Astrocyte of the spinal cord (primary cell): ENCODE data around the gene PALLD.

Experiments used
- DNase-seq: peaks from one replicate; pipeline ENCODE4 v3.0.0; 2011; ENCODE audit warnings: low read depth, low spot score
- H3K4me3 ChIP-seq: 2 replicates; pipeline ENCODE4 v1.5.1; 2011; ENCODE audit warnings: low read depth, mild to moderate bottlenecking, low read length, moderate library complexity
- in situ Hi-C: cut with HindIII; loops from 2 replicates; pipeline ENCODE4 v1.10.0; 2017; ENCODE audit warnings: low sequenced_read_pairs
- TF ChIP-seq, protein P1 (sequence below): IDR thresholded peaks from 2 replicates; pipeline ENCODE4 v1.5.1; 2012; ENCODE audit warnings: low read depth, mild to moderate bottlenecking, low read length, inconsistent platforms

The PALLD gene

DNA sequence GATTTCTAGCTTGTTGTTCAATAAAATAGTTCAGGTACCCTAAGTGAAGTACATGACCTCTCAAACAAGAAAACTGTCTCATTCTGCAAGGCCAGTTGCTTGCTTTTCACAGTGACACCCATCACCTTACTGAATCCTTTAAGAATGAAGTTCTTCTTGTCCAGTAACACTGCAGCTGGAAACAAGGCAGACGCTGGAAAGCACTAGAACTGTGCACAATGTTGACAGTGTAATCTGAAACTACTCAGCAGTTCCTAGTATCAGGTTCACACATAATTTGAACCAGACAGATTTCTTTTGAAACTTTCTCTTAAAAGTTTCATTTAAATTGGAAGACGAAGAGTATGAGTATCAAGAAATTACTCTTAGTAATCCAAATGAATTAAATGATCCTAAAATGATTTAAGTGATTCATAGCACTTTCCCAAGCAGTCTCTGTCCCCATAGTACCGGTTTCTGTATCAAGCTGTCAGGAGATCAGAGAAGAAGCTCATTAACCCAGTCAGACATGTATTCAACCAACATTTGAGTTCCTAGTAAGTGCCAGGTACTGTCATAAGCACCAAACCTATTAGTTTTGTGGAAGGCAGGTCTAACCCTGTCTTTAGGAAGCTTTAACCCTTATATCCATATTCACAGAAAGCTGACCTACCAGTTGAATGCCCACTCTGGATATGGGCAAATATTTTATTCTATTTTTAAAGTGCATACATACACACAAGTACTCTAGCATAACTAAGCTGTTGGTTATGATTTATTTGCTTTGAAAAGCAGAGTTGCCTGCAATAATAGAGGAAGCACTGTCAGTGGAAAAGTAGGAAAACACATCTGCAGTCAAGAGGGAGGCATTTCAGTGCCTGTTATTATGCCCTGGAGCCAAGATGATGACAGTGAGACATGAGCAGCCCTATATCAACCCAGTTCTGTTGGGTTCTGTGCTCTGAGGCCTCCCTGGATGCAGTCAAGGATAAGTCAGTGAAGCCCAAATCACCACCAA, 63.6 kb downstream of the PALLD start:
- TF ChIP-seq, protein P1, sequence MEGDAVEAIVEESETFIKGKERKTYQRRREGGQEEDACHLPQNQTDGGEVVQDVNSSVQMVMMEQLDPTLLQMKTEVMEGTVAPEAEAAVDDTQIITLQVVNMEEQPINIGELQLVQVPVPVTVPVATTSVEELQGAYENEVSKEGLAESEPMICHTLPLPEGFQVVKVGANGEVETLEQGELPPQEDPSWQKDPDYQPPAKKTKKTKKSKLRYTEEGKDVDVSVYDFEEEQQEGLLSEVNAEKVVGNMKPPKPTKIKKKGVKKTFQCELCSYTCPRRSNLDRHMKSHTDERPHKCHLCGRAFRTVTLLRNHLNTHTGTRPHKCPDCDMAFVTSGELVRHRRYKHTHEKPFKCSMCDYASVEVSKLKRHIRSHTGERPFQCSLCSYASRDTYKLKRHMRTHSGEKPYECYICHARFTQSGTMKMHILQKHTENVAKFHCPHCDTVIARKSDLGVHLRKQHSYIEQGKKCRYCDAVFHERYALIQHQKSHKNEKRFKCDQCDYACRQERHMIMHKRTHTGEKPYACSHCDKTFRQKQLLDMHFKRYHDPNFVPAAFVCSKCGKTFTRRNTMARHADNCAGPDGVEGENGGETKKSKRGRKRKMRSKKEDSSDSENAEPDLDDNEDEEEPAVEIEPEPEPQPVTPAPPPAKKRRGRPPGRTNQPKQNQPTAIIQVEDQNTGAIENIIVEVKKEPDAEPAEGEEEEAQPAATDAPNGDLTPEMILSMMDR, result no peak
- in situ Hi-C loops, result no loop called here
- DNase-seq, result peak; percentile 76
- H3K4me3 ChIP-seq, result no peak overlapping the region

DNA sequence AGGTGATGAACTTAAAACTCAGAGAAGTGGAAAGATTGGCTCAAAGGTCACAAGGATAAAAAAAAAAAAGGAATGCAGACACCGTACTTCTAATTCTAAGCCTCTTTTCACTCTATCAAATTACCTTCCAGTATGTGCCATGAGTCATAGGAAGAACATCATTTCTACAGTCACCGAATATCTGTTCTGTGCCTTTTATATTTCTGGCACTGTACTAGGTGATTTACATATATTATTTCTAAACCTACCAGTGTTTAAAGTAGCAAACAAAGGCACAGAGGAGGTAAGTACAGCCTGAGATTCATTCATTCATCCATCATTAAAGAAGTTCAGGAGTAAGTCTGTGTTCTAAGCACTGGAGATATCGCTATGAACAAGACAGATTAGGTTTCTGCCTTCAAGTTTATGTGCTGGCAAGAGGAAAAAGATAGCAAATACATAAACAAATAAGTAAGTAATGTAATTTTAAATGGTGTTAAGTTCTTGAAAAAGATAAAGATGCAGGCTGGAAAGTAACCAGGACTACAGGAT, 65.3 kb downstream of the PALLD start:
- in situ Hi-C loops, result no loop called here
- TF ChIP-seq, protein P1, result no peak
- no peak overlapping the region for H3K4me3 ChIP-seq
- peak; percentile 68 for DNase-seq

DNA sequence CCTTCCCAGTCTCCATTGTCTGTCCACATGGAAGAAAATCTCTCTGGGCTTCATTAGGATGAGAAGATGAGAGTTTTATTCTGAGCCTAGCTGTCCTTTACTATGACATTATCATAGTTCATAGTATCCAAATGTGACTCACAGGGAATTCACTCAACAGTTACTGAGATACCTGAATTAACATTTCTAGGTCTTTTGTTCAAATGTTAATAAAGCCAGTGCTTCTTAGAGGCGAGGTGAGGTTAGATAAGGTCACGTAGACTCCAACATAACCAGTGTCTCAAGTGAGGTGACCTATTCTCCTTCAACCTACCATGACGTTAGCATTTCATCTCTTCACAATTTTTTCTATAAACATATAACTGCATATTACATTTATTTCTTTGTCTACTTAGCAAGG, 67.2 kb downstream of the PALLD start:
- H3K4me3 ChIP-seq, result no peak overlapping the region
- TF ChIP-seq, protein P1, result no peak
- in situ Hi-C loops, result no loop called here
- DNase-seq, result no peak

DNA sequence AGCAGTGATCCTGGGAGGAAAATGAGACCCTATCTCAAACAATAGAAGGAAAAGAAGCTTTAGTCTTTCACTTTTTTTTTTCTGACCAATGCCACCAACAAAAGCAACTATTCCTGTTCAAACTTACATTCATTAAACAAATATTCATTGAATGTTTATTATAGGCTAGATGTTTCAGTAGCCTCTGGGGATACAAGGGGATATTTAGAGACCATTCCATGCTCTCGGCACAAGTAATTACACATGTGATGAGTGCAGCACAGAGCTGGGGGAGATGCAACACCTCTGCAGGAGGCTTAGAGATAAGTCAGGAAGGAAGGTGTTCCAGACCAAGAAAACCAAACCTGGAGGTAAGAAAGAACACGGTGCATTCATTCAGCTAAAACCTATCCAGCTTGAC, 68.3 kb downstream of the PALLD start:
- in situ Hi-C loops, result no loop called here
- H3K4me3 ChIP-seq, result no peak overlapping the region
- DNase-seq, result no peak
- TF ChIP-seq, protein P1, result no peak

GRCh38 chr4:168566726-168567125, 69.9 kb downstream of the PALLD start:
- TF ChIP-seq, protein P1, result no peak
- H3K4me3 ChIP-seq, result no peak overlapping the region
- in situ Hi-C loops, result no loop called here
- no peak for DNase-seq

DNA sequence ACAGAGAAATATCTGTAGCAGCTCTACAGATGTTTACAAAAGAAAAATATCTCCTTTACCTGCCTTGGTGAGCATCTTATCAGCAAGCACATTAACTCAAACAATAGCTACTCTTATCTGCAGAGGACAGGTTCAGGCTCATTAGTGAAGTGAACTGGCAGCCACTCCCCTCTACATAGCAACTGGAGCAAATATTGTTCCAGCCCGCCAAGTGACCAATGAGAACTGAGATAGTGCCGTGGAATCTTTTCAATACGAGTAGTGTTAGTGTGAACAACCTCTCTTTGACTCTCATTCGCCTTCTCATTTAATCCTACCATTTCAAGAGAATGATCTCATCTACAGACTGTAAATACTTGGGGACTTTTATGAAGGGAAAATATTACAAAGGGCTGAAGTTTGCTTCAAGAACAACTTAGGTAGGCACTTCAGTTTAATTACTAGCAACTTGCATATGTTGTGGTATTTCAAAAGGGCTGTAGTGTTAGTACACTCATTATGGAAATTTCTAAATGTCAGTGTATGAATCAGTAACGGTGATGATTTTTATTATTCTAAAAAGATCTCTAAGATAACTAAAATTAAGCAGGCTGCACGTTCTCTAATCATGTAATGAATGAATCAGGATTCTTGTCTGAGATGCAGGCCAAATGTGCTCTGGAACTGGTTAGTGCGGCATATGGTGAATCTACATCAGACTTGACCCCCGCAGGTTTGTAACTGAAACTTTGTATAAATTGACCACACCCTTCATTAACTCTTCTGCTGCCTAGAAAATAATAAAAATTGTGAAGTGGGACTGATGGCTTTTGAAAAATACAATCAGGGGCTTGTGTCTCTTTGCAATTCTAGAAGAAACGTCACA, 72.4 kb downstream of the PALLD start:
- DNase-seq, result no peak
- no peak overlapping the region for H3K4me3 ChIP-seq
- TF ChIP-seq, protein P1, result no peak
- in situ Hi-C loops, result no loop called here
